ENCODE results near the gene SESN3.

GRCh38 chr11:95200781-95201457, 30.1 kb downstream of the SESN3 start:
- no peak for TF ChIP-seq POLR2A (IDR thresholded peaks at IDR 0.05)
- TF ChIP-seq, protein P1, sequence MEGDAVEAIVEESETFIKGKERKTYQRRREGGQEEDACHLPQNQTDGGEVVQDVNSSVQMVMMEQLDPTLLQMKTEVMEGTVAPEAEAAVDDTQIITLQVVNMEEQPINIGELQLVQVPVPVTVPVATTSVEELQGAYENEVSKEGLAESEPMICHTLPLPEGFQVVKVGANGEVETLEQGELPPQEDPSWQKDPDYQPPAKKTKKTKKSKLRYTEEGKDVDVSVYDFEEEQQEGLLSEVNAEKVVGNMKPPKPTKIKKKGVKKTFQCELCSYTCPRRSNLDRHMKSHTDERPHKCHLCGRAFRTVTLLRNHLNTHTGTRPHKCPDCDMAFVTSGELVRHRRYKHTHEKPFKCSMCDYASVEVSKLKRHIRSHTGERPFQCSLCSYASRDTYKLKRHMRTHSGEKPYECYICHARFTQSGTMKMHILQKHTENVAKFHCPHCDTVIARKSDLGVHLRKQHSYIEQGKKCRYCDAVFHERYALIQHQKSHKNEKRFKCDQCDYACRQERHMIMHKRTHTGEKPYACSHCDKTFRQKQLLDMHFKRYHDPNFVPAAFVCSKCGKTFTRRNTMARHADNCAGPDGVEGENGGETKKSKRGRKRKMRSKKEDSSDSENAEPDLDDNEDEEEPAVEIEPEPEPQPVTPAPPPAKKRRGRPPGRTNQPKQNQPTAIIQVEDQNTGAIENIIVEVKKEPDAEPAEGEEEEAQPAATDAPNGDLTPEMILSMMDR (IDR thresholded peaks at IDR 0.05), result no peak
